NCI-H82 treated with DMSO at 0.1 percent for 48 hours (cell line): ENCODE measurements around the gene IFFO2.

Source experiments
- DNase-seq: peaks from one replicate; lab custom pipeline; 2025; ENCODE audit not compliant: unreplicated experiment; lab: John Stamatoyannopoulos, UW

Gene IFFO2

DNA sequence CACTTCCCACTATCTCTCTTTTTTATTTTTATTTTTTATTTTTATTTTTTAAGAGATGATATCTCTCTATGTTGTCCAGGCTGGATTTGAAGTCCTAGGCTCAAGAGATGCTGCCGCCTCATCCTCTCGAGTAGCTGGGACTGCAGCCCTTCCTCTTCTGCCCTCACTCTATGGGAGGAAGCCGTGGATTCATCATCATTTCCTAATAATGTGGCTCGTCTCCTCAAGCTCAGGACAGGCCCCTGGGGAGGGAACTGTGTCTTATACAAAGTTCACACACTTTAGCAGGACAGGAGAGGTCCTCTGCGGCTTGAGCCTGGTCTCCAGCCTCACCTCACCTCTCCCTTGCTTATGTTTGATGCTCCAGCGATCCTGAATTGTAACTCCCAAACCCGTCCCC is 16.5 kb upstream of the IFFO2 start:
- no peak for DNase-seq

DNA sequence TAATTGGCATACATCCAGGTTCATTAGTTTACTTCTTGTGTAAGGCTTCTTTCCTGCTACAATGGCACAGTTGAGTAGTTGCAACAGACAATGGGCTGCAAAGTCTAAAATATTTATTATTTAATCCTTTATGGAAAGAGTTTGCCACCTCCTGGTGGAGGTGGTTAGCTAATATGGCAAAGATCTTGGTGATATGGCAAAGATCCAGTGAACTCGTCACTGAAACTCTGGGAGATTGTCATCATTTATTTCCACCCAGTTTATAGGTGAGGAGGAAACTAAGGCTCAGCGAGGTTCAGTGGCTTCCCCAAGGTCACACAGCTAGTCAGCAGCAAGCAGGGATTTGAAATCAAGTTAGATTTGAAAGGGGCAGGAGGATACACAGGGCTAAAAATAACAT is 16.1 kb upstream of the IFFO2 start:
- no peak for DNase-seq

DNA sequence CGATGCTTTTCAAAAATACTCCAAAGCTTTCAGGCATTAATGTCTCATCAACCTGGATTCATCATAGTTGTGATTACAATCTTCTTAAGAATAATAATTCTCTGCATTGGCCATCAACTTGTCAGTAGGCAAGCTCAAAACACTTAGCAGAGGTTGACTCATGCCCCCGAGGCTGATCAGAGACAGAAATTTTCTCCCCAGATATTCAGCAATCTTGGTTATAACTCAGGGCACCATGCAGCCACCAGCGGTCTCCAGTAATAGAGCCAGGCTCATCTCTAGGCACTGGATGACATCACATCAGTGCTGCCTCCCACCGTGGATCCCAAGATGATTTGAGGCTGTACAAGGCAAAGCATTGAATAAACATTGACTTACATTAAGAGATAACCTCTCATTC is 14.3 kb upstream of the IFFO2 start:
- DNase-seq: no peak

DNA sequence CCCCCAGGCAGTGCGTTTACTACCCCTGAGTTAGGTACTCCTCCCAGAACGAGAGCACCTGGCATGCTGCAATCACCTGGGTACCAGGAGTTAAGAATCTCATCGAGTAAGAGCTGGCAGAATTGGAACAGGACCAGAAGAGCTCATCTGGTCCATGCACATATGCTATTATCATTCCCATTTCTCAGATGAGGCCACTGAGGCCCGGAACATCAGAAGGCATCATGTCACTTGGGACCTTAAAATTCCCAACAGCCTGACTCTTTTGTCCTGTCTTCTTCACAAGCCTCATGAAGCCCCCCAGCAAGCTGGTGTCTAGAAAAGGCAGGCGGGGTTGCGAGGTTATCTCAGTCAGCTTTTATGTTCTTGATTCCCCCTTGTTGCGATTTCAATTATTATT is 13.9 kb upstream of the IFFO2 start:
- DNase-seq: no peak

DNA sequence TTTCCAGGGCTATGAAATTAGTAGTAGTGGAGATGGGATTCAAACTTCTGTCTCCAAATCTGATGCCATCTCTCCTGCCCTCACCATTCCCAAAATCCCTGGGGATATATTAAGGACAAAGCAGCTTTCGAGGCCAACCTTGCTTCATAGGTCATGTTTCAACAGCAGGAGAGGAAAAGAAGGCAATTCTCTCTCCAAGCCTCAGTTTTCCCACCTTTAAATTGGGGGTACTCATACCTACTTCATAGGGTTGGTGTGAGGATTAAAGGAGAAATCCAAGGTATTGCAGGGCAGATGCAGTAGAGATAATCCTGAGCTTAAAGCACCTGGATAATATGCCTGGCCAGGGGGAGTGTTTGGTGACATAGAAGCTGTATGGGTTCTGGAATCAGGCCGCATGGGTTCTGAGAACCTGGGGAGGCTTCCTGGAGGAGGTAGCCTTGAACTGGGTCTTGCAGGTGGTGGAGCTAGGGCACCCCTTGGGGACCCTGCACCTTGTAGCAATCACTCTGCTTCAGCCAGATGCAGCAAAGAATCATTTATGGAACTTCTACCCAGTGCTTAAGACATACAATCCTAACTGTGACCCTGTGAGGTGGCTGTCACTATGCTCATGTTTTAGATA is 10.7 kb upstream of the IFFO2 start:
- DNase-seq: no peak

DNA sequence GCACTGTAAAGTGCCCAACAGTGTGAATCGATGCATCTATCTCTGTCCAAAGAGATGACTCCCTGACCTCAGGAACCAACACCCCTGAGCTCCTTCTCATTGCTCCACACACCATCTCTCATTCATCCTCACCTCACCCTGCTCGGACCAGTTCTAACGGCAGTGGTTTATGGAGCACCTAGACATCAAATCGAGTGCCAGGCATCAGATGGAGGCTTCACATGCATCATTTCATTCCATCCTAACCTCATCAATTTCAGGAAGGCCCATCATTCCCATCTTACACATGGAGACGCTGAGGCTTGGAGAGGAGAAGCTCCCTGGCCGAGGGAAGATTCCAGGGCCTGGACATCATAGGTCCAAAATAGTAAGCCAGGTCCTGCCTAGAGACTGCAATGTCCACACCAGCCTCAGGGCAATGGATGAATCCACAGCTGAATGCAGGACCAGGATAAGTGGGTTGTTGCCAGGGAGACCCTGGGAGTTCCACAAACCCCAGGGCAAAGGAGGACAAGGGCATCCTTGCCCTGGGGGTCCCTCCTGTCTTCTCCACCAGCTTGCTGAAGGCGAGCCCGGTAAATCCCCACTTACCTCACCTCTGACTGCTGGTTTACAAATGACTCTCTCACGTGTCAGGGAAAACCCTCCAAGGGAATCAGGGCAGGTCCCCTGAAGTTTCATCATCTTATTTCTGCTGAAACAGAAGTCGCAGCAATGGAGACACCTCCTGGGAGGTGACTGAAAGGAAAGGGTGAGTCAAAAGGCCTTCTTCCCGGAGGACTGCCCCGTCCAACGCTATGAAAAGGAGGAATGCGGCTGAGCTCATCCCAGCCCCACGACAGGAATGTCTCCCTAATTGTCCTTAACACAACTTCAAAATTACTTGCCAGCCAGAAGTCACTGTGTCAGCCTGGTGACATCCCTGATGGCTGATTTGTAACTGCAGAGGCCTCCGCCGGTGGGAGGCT is 9.0 kb upstream of the IFFO2 start:
- no peak for DNase-seq

DNA sequence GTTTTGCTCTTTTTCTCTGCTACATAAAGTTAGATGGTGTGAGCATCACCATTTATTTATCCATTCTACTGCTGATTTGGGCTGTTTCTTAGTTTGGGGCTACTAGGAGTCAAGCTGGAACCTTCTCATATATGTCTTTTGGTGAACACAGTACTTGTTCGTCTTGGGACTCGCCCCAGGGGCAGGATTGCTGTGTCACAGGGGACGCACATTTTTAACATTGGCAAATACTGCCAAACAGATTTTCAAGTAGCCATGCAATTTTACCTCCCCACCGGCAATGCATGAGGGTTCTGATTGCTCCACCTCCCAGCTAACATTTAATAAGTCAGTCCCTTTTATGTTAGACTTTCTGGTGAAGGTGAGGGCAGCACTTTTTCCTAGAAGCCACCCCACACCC is 7.5 kb upstream of the IFFO2 start:
- no peak for DNase-seq

DNA sequence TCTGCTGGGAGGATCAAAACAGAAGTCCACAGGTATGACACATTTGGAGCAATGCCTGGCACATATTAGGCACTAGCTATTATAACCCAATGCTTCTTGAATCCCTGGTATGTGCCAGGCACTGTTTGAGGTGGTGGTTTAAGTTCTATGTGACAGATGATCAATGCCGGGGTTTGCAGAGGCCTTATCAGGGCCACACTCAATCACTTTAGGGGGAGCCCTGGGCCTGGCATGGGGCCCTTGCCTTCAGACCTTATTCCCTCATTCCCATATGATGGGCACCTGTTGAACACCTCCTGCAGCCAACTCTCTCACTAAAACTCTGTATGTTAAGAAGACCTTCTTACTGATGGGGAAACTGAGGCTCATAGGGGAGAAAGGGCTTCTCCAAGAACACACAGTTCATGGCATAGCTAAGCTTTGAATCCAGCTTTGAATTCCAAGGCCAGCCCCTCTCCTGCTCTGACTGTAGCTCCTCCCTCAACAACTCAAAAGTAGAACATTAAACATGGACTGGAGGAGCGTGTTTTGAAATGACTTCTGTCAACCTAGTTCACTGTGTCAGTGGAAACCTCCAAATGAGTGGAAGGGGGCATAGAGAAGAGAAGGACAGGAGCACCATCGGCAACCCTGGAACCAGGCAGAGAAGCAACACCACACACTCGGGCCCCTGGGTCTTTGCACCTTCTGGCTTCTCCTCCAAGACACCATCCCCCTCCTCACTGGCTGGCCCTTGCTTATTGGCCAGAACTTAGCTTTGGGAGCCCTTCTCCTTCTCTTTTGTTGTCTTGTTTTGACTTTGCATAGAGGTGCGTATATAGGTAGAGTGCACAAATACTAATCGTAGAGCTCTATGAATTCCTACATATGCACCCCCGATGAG is 6.6 kb upstream of the IFFO2 start:
- DNase-seq: no peak

DNA sequence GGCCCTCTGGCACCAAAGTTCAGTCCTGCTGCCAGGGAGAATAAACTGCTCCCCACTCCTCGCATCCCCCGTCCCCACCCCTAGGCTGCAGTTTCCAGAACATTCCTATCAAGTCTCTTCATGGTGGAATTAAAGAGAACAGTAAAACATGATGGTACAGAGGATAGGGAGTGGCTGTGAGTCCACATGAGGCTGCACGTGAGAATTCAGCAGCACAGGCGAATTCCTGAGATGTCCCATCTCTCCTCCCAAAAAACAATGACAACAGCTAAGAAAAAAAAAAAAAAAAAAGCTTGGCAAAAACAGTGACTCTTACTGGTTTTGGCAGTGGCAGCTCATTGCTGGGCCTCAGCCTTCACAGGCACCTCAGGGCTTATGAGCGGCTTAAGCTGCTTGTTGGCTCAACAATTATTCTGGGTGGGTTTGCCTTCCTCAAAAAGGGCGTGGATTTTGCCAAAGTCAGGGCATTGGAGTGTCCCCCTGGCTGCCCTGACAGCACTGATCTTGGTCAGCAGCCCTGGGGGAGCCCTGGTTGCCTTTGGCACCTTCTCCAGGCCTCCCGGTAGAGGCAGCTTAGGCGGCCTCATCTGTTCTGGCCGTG is 5.7 kb upstream of the IFFO2 start:
- no peak for DNase-seq

DNA sequence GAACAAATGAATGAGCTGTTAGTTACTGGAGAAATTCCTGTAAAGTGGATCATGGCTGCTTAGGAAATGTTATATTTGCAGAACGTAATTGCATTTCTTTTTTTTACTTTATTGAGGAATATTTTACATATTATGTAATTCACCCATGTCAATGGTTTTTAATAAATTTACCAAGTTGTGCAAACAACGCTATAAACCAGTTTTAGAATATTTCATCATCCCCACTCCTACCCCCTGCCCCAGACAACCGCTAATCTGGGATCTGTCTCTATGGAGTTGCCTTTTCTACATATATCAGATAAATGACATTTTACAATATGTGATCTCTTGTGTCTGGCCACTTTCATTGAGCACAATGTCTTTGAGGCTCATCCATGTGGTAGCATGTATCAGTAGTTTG is 4.3 kb upstream of the IFFO2 start:
- no peak for DNase-seq

DNA sequence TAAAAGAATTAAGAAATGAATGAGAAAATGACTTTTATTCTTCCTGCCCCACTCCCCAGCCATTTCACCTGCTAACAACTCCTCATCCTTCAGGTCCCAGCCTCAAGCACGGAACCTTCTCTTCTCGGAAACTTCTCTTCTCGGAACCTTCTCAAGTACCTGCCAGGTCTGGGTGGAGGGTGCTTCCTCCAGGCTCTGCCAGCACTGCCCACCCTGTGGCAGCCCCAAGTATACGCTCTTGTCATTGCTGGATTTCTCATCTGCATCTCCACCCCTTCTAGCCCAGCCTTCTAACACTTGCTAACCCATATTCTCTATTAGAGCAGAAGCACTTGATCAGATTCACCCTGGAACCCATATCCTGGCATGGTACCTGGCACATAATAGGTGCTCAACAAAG is 3.9 kb upstream of the IFFO2 start:
- DNase-seq: no peak

DNA sequence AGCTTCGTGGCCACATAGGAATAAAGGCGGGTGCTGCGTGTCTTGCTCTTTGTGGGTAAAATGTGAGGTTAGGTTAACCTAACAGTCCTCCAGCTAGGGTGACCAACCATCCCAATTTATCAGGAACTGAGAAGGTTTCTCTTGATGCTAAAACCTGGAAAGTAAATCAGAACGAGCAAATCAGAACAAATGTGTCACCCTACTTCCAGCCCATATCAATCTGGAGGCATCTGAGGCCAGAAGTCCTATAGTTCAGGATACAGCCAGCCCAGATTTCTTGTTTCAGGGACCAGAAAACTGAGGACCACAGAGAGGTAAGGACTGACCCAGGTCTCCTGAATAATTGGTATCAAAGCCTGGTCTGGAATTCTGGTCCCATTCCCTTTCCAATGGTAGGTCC is 3.1 kb upstream of the IFFO2 start:
- DNase-seq: no peak

DNA sequence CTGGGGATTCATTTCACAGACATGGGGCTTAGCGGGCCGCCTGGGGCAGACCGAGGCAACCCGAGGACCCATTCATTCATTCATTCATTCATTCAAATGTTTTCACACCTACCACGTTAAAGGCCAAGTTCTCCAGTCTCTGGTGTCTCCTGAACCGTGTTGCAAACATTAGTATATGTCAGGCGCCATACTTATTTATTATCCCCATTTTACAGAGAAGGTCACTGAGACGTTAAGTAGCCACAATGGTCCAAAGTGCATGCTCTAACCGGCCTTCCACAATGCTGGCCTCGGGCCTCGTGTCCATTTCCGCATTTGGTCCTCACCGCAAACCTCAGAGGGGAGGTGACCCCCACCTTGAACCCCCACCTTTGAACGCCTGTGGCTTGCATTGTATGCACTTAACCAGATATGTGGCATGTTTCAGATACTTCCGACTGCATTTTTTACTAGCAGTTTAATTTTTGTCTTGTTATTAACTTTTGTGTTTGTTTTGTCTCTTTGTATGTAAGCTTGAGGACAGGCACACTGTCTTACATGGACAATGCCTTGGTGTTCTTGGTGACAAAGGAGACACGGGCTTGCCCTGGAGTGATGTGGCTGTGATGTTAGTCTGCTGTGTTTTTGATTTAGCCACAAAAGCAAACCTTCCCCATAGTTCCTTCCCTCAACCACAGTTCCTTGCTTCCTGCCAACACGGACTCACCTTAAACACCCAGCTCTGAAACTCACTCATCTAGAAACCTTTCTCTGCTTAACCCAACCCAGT is 1.2 kb upstream of the IFFO2 start:
- no peak for DNase-seq

DNA sequence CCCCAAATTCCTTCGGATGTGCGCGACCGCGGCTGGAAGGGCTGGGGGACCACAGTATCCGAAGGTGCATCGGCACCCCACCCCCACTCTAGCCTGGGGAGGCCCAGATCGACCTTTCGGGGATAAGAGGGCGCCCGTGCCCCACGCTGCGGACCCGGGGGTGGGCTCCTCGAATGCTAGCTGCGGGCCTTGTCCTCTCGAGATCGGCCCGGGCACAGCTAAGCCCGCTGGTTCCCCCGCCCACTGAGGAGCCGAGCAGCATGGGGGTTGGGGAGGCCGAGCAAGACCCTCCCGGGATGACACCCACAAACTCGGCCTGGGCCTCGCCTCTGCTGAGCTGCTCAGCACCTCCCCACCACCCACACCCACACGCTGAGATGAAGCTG is 653 bp upstream of the IFFO2 start:
- DNase-seq: no peak

DNA sequence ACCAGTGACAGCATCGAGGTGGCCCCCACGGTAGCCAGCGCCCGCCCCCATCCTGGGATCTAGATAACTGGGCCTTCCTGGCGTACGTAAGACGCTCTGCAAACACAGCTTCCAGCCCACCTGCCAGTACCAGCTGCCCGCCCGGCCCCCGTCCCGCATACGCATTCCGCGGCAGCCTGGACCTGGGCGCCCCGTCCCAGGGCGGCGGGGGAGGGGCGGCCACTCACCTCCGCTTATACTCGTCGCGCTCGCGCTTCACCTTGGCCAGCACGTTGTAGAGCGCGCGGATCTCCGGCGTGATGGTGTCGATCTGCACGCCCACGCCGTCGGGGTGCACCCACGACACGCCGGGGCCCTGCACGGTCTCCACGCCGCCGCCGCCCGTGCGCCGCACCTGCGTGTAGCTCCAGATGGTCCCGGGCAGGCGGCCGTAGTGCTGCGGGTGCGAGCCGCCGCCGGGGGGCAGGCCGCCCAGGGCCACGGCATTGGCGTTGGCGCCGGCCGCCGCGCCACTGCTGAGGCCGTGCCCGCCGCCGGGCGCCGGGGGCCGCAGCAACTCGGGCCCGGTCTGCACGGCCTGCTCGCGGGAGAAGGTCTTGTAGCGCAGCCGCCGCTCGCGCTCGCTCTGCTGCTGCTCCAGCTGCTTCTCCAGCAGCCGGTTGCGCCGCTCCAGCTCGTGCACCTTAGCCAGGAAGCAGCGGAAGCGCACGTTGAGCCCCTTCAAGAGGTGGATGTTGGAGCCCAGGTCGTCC is 859 bp downstream of the IFFO2 start:
- no peak for DNase-seq

DNA sequence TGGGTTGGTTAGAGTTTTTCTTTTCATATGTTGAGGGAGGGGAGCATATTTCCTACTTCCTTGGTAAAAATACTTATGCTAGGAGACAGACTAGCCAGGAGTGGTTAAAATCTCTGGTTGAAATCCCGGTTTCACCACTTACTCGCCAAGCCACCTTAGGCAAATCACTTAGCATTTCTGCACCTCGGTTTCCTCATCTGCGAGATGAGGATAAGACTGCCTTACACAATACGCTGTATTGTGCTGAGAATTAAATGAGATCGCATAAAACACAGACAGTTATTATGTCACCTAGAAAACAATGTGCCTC is 1.4 kb downstream of the IFFO2 start:
- DNase-seq: no peak

DNA sequence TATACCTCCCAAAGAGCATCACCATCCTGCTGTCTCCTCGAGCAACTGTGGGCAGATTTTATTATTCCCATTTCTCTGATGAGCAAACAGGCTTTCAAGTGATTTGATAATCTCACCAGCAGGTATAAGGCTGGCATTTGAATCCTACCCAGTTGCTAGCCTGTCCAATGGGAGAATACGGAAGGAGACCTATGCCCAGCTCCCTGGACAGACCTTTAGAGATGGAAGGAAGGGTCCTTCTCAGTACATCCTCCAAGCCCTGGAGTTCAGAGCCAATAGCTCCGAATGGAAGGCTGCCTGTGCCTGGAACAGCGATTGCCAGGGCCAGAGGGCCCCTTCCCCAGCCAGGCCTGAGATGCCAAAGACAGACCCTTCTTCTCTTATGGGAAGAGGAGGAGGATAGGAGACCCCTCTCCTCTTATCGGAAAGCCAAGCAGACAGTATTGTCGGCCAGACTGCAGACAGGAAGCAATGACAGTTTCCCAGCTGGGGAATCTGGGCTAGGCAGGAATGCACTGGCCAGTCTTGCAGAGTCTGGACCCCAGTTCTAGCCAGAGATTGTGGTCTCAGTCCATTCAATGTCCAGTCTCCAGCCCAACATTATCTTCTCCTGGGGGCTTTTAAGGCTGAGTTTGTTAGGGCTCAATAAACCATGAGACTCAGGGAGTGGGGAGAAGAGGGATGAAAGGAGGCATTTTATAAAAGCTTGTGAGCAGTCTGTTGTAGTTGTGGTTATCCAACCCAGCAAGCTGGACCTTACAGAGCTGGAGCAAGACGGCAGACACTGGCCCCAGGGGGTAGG is 2.0 kb downstream of the IFFO2 start:
- DNase-seq: no peak

DNA sequence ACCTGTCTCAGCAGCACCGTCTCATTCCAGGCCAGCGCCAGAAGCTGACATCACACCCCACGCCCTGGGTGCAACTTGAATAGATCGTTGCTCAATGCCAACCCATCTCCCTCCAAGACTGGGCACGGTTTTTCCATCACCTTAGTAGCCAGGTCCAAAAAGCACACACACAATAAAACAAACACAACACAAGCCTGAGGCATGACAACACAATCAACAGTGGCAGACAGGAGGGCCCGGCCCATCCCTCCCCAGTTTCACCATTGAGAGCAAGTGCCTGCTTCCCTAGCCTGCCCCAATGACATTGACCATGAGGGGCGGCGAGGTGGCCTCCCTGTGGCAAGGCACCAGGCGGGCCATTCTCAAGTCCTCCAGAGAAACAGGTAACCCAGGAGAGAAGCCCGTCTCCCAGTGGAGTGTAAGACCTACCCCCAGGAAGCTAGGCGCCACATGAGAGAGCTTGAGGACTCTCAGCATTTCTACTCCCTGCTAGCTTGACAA is 2.7 kb downstream of the IFFO2 start:
- no peak for DNase-seq

DNA sequence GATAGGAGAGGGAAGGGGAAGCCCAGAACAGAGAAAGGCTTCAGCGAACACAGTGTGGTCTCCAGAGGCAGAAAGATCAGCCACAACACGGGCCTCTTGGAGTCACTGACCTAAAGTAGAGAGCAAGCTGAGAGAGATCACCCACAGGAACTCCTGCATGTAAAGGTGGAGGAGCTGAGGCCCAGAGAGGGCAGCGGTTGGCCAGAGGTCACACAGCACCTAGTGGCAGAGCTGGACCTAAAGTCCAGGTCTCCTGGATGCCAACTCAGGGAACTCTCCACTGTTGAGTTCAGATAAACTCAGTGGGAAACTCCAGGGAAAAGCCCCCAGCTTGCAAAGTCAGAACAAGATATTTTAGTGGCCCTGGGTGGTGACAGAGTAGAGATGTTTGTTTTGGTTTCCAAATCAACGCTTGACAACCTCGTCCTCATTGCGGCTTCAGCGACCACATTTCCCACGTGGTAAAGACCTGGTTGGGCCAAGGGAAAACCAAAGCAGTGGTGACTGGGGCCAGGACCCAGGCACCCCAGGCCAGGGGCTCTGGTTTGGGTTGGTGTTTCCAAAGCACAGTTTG is 4.6 kb downstream of the IFFO2 start:
- DNase-seq: no peak
